Adrenal gland (tissue), 12 donors: ENCODE measurements around the gene RSRC1. TPM values are rescaled to one million over a fixed set of nuclear protein-coding genes. Genes with fewer than 3 reads are reported as not detected.
"Not testable (repeated sequence)": the region's sequence is repeated elsewhere in the genome, so short reads cannot be mapped to it uniquely, and the experiment has no call there.

Experiments used
- DNase-seq, 7 donors: peaks; one replicate each; pipeline ENCODE4 v3.0.0-alpha.2; 2019 to 2020
- H3K27ac ChIP-seq, 5 donors: fragments of 200-600 bp; sonication (generic) in 4 of 5; 1 replicate in 3 of 5; 2 replicates in 2 of 5; pipeline versions ENCODE4 v1.5.1 to v1.8.0; 2016 to 2020; ENCODE audit warnings: mild to moderate bottlenecking in 1 of 5
- H3K27me3 ChIP-seq: fragments of 200-600 bp; 2 replicates; pipeline ENCODE4 v1.8.0; 2021
- H3K36me3 ChIP-seq, 2 donors: fragments of 200-600 bp; replicated peaks in 1 of 2; 1 replicate in 1 of 2; 2 replicates in 1 of 2; pipeline versions ENCODE4 v1.5.1 to v1.8.0; 2018 to 2022
- H3K4me1 ChIP-seq, 2 donors: fragments of 200-600 bp; replicated peaks in 1 of 2; 1 replicate in 1 of 2; 2 replicates in 1 of 2; pipeline versions ENCODE4 v1.5.1 to v1.8.0; 2018 to 2021
- H3K4me3 ChIP-seq, 4 donors: fragments of 200-600 bp; sonication (generic) in 3 of 4; one replicate each; pipeline ENCODE4 v1.5.1; 2016 to 2018
- H3K9me3 ChIP-seq, 3 donors: fragments of 200-600 bp; sonication (generic) in 1 of 3; replicated peaks in 1 of 3; 1 replicate in 2 of 3; 2 replicates in 1 of 3; pipeline versions ENCODE4 v1.5.1 to v1.8.0; 2016 to 2021
- CTCF ChIP-seq, 6 experiments: fragments of 450-650 bp in 4 of 6; fragments of 200-600 bp in 2 of 6; sonication (generic) in 1 of 6; IDR thresholded peaks; 1 replicate in 5 of 6; 2 replicates in 1 of 6; pipeline versions ENCODE4 v1.5.1 to v1.8.0; 2016 to 2021; ENCODE audit warnings: antibody characterized with exemption in 6 of 6, mild to moderate bottlenecking in 2 of 6, moderate library complexity in 1 of 6
- POLR2A ChIP-seq, 2 donors: fragments of 450-650 bp; IDR thresholded peaks; one replicate each; pipeline ENCODE4 v1.6.1; 2017; ENCODE audit warnings: antibody characterized with exemption in 2 of 2, mild to moderate bottlenecking in 2 of 2, moderate library complexity in 1 of 2
- WGBS, 4 donors: extraction: QIAGEN DNeasy Blood & Tissue Kit in 2 of 4; methylation state at CpG; one replicate each; pipeline versions ENCODE4 v1.1.5 to v1.1.7; 2013 to 2017; 5-methylcytosine and 5-hydroxymethylcytosine counted together
- intact Hi-C, 2 donors: fragments of 100-400 bp; cut with DNase I; formaldehyde crosslinking; loops; one replicate each; pipeline versions ENCODE4 v1.14.1 to v1.15.0; 2022 to 2023
- polyA plus RNA-seq, 3 donors: library from polyadenylated mRNA; stranded (reverse); fragments of 200-250 nt in 2 of 3; fragments of 350-450 nt in 1 of 3; fragmentation: Illumina TruSeq in 1 of 3; extraction: RNeasy Lipid Tissue Mini Kit (QIAGEN cat#74804) in 1 of 3; gene quantifications; one replicate each; pipeline ENCODE4 v1.2.3, GENCODE V29; 2013 to 2014
- total RNA-seq, 9 donors: library from RNA; depleted of rRNA in 4 of 9; stranded (reverse); fragments of >200 nt in 4 of 9; fragments of 120-200 nt in 1 of 9; fragmentation: NEBNext Ultra II Directional in 1 of 9; extraction: Animal tissue kit (Norgen Biotek cat#: 25700) in 1 of 9; gene quantifications; one replicate each; pipeline versions ENCODE4 v1.1.0 to v1.2.4, GENCODE V29; 2013 to 2023
- donor health status: healthy with polysubstance abuse.
- donor health status: Bipolar disorder and iron deficiency.
- donor health status: DM: yes; HTN: yes; CAD: no.
- donor health status: DM: no; HTN: no; CAD: no.
- donor health status: DM: no; HTN: no; CAD: no.
- donor health status: DM: yes; HTN: yes; CAD: no.

RSRC1 gene
- total and polyA plus RNA-seq, 12 donors, result 12.6 to 125 (median 37.5) TPM

- Histone ChIP-seq H3K4me1 (no peaks in the 10 kb centered on the region), H3K4me3 (no peak overlapping the region), H3K27ac (no peak overlapping the region), H3K36me3 (no peaks in the 10 kb centered on the region), H3K27me3 (no peaks in the 10 kb centered on the region), H3K9me3 (no peaks in the 10 kb centered on the region)
- intact Hi-C loops, result no loop called here
- no peak for DNase-seq
- no peak for TF ChIP-seq POLR2A (IDR thresholded peaks at IDR 0.05)
- no peak for TF ChIP-seq CTCF (IDR thresholded peaks at IDR 0.05)
- WGBS, 4 donors, result 86 to 100% (median 96%) methylated on average over 2 of the region's 2 CpGs
Observed at GRCh38 chr3:158491968-158492367, 382.1 kb downstream of the RSRC1 start.

- intact Hi-C loops, result no loop called here
- 63 to 78% (median 69%) methylated on average over 3 of the region's 3 CpGs for WGBS, 4 donors
- Histone ChIP-seq H3K4me1 (no peaks in the 10 kb centered on the region), H3K27me3 (no peaks in the 10 kb centered on the region), H3K27ac (no peak overlapping the region), H3K4me3 (no peak overlapping the region), H3K9me3 (no peaks in the 10 kb centered on the region), H3K36me3 (no peaks in the 10 kb centered on the region)
- no peak for DNase-seq
- TF ChIP-seq CTCF (IDR thresholded peaks at IDR 0.05) (no peak), POLR2A (IDR thresholded peaks at IDR 0.05) (no peak)
Observed at GRCh38 chr3:158492685-158493084, 382.8 kb downstream of the RSRC1 start.

DNA sequence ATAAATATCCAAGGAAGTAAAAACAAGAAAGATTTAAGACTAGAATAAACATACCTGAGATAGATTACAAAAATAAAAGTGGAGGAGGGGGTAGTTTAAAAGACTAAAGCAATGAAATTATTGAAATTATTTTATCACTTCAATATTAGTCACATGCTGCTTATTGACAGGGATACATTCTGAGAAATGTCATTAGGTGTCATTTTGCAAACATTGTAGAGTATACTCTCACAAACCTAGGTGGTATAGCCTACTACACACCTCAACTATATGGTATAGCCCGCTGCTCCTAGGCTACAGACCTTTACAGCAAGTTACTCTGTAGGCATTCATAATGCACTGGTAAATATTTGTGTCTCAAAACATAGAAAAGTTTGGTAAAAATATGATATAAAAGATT, 384.0 kb downstream of the RSRC1 start:
- no peaks in the 10 kb centered on the region for H3K4me1 ChIP-seq
- 92 to 100% (median 98%) methylated on average over 1 of the region's 1 CpG for WGBS, 4 donors

DNA sequence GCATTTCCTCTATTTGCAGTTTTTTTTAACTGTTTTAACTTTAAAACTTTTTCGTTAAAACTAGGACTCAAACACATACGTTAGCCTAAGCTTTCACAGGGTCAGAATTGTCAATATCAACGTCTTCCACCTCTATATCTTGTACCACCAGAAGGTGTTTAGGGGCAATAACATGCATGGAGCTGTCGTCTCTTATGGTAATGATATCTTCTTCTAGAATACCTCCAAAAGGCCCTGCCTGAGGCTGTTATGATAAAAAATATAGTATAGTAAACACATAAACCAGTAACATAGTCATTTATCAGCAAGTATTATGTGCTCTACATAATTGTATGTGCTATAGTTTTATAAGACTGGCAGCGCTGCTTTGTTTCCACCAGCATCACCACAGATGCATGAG, 384.8 kb downstream of the RSRC1 start:
- Histone ChIP-seq H3K4me3 (no peak overlapping the region), H3K27me3 (no peaks in the 10 kb centered on the region), H3K4me1 (no peaks in the 10 kb centered on the region), H3K27ac (no peak overlapping the region), H3K9me3 (no peaks in the 10 kb centered on the region), H3K36me3 (no peaks in the 10 kb centered on the region)
- TF ChIP-seq POLR2A (IDR thresholded peaks at IDR 0.05) (no peak), CTCF (IDR thresholded peaks at IDR 0.05) (no peak)
- intact Hi-C loops, result no loop called here
- DNase-seq, result no peak
- WGBS, 4 donors, result 57 to 95% (median 82%) methylated on average over 5 of the region's 5 CpGs

More for the DNA sequence above, 384.0 kb downstream of the RSRC1 start:
- intact Hi-C loops, result no loop called here
- H3K4me3 ChIP-seq, result no peak overlapping the region
- no peak overlapping the region for H3K27ac ChIP-seq
- H3K36me3 ChIP-seq, result no peaks in the 10 kb centered on the region
- TF ChIP-seq CTCF (IDR thresholded peaks at IDR 0.05) (no peak), POLR2A (IDR thresholded peaks at IDR 0.05) (no peak)
- H3K27me3 ChIP-seq, result no peaks in the 10 kb centered on the region
- no peak for DNase-seq
- no peaks in the 10 kb centered on the region for H3K9me3 ChIP-seq

- H3K27ac ChIP-seq, DNase-seq, H3K4me1 ChIP-seq, intact Hi-C loops, H3K36me3 ChIP-seq, H3K27me3 ChIP-seq, H3K9me3 ChIP-seq, H3K4me3 ChIP-seq: not testable (repeated sequence)
- 84 to 89% (median 88%) methylated on average over 4 of the region's 4 CpGs for WGBS, 4 donors
Observed at GRCh38 chr3:158495398-158495902, 385.6 kb downstream of the RSRC1 start.
